SK-N-SH treated with all-trans-retinoic acid at 6 μM for 48 hours (cell line): Measurements from ENCODE around the gene SLC30A5.

Source experiments
- BACH2 ChIP-seq: fragments of 250-450 bp; sonication (Bioruptor Pico); IDR thresholded peaks from 2 replicates; pipeline ENCODE4 v1.9.0; 2021; ENCODE audit warnings: mild to moderate bottlenecking, borderline replicate concordance
- CREB5 ChIP-seq: fragments of 250-450 bp; sonication (Bioruptor Pico); IDR thresholded peaks from 2 replicates; pipeline ENCODE4 v1.5.1; 2020; ENCODE audit warnings: low read depth, mild to moderate bottlenecking, moderate library complexity
- PPARA ChIP-seq: fragments of 250-450 bp; sonication (Bioruptor Pico); IDR thresholded peaks from 2 replicates; pipeline ENCODE4 v1.5.0; 2020; ENCODE audit warnings: mild to moderate bottlenecking, borderline replicate concordance
- ZC3H10 ChIP-seq: fragments of 250-450 bp; sonication (Bioruptor Pico); IDR thresholded peaks from 2 replicates; pipeline ENCODE4 v1.5.1; 2021; ENCODE audit warnings: mild to moderate bottlenecking, moderate library complexity
- ZFP3 ChIP-seq: fragments of 250-450 bp; sonication (Bioruptor Pico); IDR thresholded peaks from 2 replicates; pipeline ENCODE4 v1.5.0; 2020; ENCODE audit warnings: mild to moderate bottlenecking, moderate library complexity
- ZFP30 ChIP-seq: fragments of 450-650 bp; formaldehyde crosslinking; IDR thresholded peaks from 2 replicates; pipeline ENCODE4 v1.5.0; 2022; ENCODE audit warnings: mild to moderate bottlenecking, moderate library complexity
- ZNF70 ChIP-seq: fragments of 450-650 bp; formaldehyde crosslinking; IDR thresholded peaks from 2 replicates; pipeline ENCODE4 v1.5.0; 2020; ENCODE audit warnings: mild to moderate bottlenecking, moderate library complexity

GRCh38 chr5:69078921-69079540, 14.8 kb upstream of the SLC30A5 start:
- TF ChIP-seq PPARA (CRISPR knock-in tag) (no peak), BACH2 (CRISPR knock-in tag) (no peak), CREB5 (CRISPR knock-in tag) (no peak), ZFP3 (CRISPR knock-in tag) (no peak), ZC3H10 (CRISPR knock-in tag) (no peak), ZFP30 (no peak), ZNF70 (CRISPR knock-in tag) (no peak)
